Activated T-cell treated with anti-CD3 and anti-CD28 coated beads, Interleukin-2, amount 50 U/mL, for 72 hours (primary cell): ENCODE measurements around the gene ANKRD33B. TPM values are rescaled to one million over a fixed set of nuclear protein-coding genes. Genes with fewer than 3 reads are reported as not detected.

Experiments
- ATAC-seq, 2 donors: fragments of 150-1000 bp; cut with Tn5 transposase; replicated peaks in 1 of 2; 2 replicates each; pipeline ENCODE4 v1.10.0; 2021; ENCODE audit warnings: moderate library complexity in 2 of 2, mild to moderate bottlenecking in 1 of 2
- DNase-seq, 2 donors: peaks; one replicate each; pipeline ENCODE4 v3.0.0; 2021 to 2022; ENCODE audit warnings: mixed read lengths in 1 of 2
- H3K27ac Mint-ChIP-seq: one replicate; pipeline ENCODE4 v1.8.0; 2022; ENCODE audit warnings: mild to moderate bottlenecking, moderate library complexity, mixed read lengths
- H3K27me3 Mint-ChIP-seq: one replicate; pipeline ENCODE4 v1.8.0; 2022; ENCODE audit warnings: low read depth, mixed read lengths
- H3K36me3 Mint-ChIP-seq, 2 donors: one replicate each; pipeline ENCODE4 v1.8.0; 2022; ENCODE audit warnings: mixed read lengths in 2 of 2, mild to moderate bottlenecking in 1 of 2; ENCODE audit not compliant: insufficient read depth in 2 of 2
- H3K4me1 Mint-ChIP-seq: one replicate; pipeline ENCODE4 v1.8.0; 2022; ENCODE audit warnings: low read depth, mixed read lengths
- H3K4me3 Mint-ChIP-seq, 2 donors: one replicate each; pipeline ENCODE4 v1.8.0; 2022; ENCODE audit warnings: mild to moderate bottlenecking in 2 of 2, mixed read lengths in 2 of 2, moderate library complexity in 2 of 2
- H3K9me3 Mint-ChIP-seq, 2 donors: one replicate each; pipeline ENCODE4 v1.8.0; 2022; ENCODE audit warnings: mixed read lengths in 2 of 2
- total RNA-seq, 2 donors: library from RNA; stranded (reverse); gene quantifications; one replicate each; pipeline ENCODE4 v1.2.3, GENCODE V29; 2022

The ANKRD33B gene
- total RNA-seq, 2 donors from 2014 or later = 6.2 to 12.0 TPM

GRCh38 chr5:10688651-10689171 is 124.8 kb downstream of the ANKRD33B start:
- Mint-ChIP-seq H3K9me3 (no peaks in the 10 kb centered on the region), H3K36me3 (peaks cover 0 to 4% of the 10 kb centered on the region in 2 donors), H3K27me3 (no peaks in the 10 kb centered on the region), H3K27ac (no peak overlapping the region), H3K4me3 (no peak overlapping the region), H3K4me1 (peaks cover 21% of the 10 kb centered on the region)
- DNase-seq (no peak), ATAC-seq (no peak)

- DNase-seq (peak; percentile 34 to 38), ATAC-seq (peak; percentile 41 to 60)
- H3K9me3 Mint-ChIP-seq = no peaks in the 10 kb centered on the region
- H3K27ac Mint-ChIP-seq = no peak overlapping the region
- peaks cover 20% of the 10 kb centered on the region for H3K4me1 Mint-ChIP-seq
- no peak overlapping the region for H3K4me3 Mint-ChIP-seq
- H3K36me3 Mint-ChIP-seq = peaks cover 0 to 4% of the 10 kb centered on the region in 2 donors
- no peaks in the 10 kb centered on the region for H3K27me3 Mint-ChIP-seq
These were observed 125.7 kb downstream of the ANKRD33B start for GRCh38 chr5:10689391-10690081.

DNA sequence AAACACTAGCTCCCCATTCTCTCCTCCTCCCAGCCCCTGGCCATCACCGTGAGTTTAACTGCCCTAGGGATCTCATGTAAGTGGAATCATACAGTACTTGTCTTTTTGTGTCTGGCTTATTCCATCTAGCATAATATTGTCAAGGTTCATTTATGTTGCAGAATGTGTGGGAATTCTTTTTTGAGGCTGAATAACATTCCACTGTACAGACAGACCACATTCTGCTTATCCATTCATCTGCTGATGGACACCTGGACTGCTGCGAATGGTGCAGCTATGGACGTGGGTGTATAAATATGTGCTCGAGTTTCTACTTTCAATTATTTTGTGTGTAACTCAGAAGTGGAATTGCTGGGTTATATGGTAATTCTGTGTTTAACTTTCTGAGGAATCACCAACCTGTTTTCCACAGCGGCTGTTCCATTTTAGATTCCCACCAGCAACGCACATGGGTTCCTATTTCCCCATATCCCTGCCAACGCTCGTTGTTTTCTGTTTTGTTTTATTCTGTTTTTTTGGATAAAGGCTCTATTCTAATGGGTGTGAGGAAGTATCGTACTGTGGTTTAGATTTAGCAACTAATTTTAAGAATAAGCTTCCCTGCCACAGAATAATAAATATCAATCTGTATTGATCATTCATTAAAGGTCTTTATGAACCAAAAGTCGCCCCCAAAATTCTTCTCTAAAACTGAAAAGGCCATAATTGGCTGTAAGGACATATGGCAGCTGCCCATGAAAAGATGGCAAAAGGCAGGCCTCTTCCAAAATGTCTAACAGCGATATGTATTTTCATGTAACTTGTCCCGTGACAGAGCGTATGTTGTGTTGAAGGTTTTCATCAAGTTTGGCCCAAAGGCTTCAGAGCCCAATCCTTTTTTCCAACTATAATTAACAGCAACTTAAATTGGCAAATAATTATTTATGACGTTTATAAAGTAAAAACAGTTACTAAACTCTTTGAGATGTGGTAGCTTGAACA is 126.9 kb downstream of the ANKRD33B start:
- Mint-ChIP-seq H3K4me3 (no peak overlapping the region), H3K27ac (no peak overlapping the region), H3K4me1 (peaks cover 10% of the 10 kb centered on the region), H3K9me3 (no peaks in the 10 kb centered on the region), H3K36me3 (peaks cover 0 to 4% of the 10 kb centered on the region in 2 donors), H3K27me3 (no peaks in the 10 kb centered on the region)
- DNase-seq (no peak), ATAC-seq (no peak)

DNA sequence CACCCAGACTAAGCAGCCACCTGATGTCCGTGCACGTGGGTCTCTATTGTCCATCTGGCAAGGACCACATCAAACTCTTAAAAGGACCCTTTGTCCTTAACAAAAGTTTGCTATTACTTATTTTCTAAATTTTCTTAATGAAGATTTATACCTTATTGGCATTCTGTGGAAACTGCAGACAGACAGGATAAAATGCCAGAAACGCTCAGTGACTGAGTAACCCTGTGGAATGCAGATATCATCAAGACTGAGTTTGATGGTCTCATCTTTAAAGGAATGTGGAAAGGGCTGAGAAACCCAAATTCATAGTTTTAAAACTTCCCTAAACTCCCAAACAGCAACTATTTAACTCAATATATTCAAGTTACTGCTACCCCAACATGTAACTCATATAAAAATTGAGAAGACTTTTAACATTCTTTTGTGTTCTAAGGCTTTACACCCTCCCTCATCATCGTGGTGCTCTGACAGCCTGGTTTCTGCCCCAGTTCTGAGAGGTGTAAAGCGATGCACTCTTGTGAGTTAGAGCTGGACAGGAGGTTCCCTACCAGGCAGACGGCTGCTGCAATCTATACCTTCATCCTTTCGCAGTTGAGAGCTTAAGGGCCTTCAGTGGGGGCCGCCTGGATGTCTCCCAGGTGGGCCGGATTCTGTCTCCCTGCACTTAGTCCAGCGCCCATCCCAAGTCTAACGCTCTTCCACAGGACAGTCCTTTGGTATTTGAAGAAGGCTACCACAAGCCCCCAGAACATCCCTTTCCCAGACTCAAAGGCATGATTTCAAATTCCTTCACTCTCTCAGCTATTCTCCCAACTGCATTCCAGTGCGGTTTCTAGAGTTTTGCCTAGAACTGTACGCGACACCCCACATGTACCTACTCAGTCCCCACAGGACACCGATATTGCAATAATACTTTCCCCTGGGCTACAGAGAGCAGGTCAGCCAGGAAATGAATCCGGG is 128.2 kb downstream of the ANKRD33B start:
- Mint-ChIP-seq H3K4me1 (peaks cover 17% of the 10 kb centered on the region), H3K36me3 (no peaks in the 10 kb centered on the region), H3K4me3 (no peak overlapping the region), H3K27me3 (no peaks in the 10 kb centered on the region), H3K9me3 (no peaks in the 10 kb centered on the region), H3K27ac (no peak overlapping the region)
- ATAC-seq (no peak), DNase-seq (no peak)

GRCh38 chr5:10695055-10695649 is 131.3 kb downstream of the ANKRD33B start:
- no peaks in the 10 kb centered on the region for H3K36me3 Mint-ChIP-seq
- DNase-seq (peak; percentile 11 to 12), ATAC-seq (no peak)
- peaks cover 23% of the 10 kb centered on the region for H3K4me1 Mint-ChIP-seq
- no peak overlapping the region for H3K27ac Mint-ChIP-seq
- H3K9me3 Mint-ChIP-seq = no peaks in the 10 kb centered on the region
- no peak overlapping the region for H3K4me3 Mint-ChIP-seq
- no peaks in the 10 kb centered on the region for H3K27me3 Mint-ChIP-seq

GRCh38 chr5:10695759-10696543 is 132.1 kb downstream of the ANKRD33B start:
- H3K4me1 Mint-ChIP-seq = peaks cover 21% of the 10 kb centered on the region
- H3K27ac Mint-ChIP-seq = no peak overlapping the region
- ATAC-seq = no peak
- H3K4me3 Mint-ChIP-seq = no peak overlapping the region
- no peaks in the 10 kb centered on the region for H3K9me3 Mint-ChIP-seq
- no peak for DNase-seq
- no peaks in the 10 kb centered on the region for H3K36me3 Mint-ChIP-seq
- H3K27me3 Mint-ChIP-seq = no peaks in the 10 kb centered on the region

DNA sequence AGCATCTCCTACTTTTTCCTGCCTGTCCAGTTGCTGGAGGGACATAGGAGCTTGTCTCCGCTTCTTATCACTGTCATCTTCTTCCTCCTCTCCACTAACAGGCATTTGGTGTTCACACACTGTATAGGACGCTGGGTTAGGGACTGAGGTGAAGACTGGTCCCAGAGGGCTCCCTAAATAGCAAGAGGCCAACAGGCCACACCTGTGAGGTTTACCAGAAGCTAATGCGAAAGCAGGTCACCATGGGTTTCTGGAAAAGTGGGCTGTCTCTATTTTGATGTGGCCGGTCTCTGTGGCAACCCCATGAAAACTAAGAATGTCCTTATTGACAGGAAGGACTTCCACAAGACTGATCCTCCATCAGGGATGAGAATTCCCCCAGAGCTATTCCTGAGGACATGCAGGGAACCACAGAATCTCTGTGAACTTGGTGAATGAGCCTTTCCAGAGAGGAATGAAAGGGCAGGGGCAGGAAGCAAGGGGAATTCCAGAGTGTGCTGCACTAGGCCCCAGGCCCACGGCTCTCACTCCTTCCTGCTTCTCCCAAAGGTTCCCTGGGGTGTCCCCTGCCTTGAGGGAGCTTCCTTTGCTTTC is 135.5 kb downstream of the ANKRD33B start:
- peaks cover 40% of the 10 kb centered on the region for H3K4me1 Mint-ChIP-seq
- no peaks in the 10 kb centered on the region for H3K27me3 Mint-ChIP-seq
- no peak overlapping the region for H3K4me3 Mint-ChIP-seq
- ATAC-seq (no peak), DNase-seq (no peak)
- no peak overlapping the region for H3K27ac Mint-ChIP-seq
- H3K9me3 Mint-ChIP-seq = no peaks in the 10 kb centered on the region
- no peaks in the 10 kb centered on the region for H3K36me3 Mint-ChIP-seq

DNA sequence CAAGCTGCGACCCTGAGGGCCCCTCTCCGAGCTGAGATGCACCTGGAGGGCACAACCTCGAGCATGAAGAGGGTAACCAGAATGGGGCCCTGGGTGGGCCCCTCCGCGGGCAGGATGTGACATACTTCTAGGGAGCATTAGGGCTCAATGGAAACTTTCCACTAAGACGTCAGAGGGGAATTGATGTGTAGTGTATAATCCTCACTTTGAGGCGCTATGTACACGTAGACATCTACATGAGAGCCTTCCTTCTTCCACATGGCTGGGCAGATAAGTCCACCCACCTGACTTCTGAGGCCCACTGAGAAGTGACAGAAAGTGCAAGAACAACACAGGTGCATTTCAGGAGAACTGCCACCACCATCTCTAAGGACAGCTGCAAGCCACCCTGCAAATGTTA is 136.1 kb downstream of the ANKRD33B start:
- Mint-ChIP-seq H3K4me3 (no peak overlapping the region), H3K36me3 (no peaks in the 10 kb centered on the region), H3K4me1 (peaks cover 46% of the 10 kb centered on the region), H3K27me3 (no peaks in the 10 kb centered on the region), H3K9me3 (no peaks in the 10 kb centered on the region), H3K27ac (no peak overlapping the region)
- no peak for ATAC-seq
- DNase-seq = no peak

GRCh38 chr5:10700516-10700915 is 136.6 kb downstream of the ANKRD33B start:
- H3K4me1 Mint-ChIP-seq = peaks cover 52% of the 10 kb centered on the region
- ATAC-seq (no peak), DNase-seq (no peak)
- no peak overlapping the region for H3K27ac Mint-ChIP-seq
- H3K9me3 Mint-ChIP-seq = no peaks in the 10 kb centered on the region
- no peaks in the 10 kb centered on the region for H3K27me3 Mint-ChIP-seq
- no peak overlapping the region for H3K4me3 Mint-ChIP-seq
- no peaks in the 10 kb centered on the region for H3K36me3 Mint-ChIP-seq

DNA sequence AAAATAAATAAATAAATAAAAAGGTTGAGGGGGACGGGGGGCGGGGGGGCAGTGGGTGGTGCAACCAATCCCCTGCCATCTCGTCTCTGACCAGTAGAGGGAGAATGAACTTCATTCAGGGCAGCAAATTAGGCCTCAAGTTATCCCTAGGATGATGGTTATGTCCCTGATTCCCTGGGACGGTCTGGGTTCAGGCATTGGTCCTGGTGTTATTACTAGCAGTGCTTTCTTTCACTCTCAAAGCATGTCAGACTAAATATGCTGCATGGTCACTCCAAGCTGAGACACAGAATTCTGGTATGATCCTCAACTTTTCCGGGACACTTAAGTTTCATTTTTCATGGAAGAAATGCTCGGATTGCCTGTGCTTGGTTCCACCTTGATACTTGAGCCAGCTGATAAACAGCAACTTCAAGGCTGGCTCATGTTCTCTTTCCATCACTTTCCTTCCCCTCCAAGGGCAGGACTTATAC is 137.7 kb downstream of the ANKRD33B start:
- no peak overlapping the region for H3K27ac Mint-ChIP-seq
- H3K27me3 Mint-ChIP-seq = no peaks in the 10 kb centered on the region
- peak in 1 of 2 donors; percentile 35 for ATAC-seq
- H3K4me3 Mint-ChIP-seq = no peak overlapping the region
- H3K36me3 Mint-ChIP-seq = no peaks in the 10 kb centered on the region
- peaks cover 52% of the 10 kb centered on the region for H3K4me1 Mint-ChIP-seq
- H3K9me3 Mint-ChIP-seq = no peaks in the 10 kb centered on the region
- peak; percentile 40 to 46 for DNase-seq

DNA sequence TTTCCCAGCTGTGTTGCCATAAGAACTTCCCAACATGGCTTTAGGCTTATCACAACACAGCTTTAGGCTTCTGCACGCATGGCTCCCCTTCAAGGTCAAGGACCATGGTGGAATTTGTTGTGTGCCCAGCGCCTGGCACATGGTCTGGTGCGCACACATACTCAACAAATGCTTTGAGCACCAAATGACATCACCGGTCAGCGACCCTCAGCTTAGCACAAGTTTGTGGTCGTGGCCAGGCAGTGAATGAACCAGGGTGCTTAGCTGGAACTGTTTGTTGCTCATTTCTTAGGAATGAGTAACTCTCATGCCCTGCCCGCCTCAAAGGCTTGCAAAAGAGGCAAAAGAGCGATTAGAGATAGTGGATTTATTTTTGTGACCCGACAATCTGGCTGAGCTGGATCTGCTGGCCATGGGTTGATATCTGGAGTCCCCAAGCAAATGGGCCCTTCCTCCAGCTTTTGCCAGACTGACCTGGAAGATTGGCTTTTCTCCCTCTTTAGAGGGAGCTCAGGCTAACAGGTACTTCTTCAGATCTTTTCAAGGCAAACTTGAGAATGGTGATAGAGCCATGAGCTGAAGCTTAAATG is 138.3 kb downstream of the ANKRD33B start:
- H3K27me3 Mint-ChIP-seq = no peaks in the 10 kb centered on the region
- peaks cover 50% of the 10 kb centered on the region for H3K4me1 Mint-ChIP-seq
- no peak overlapping the region for H3K4me3 Mint-ChIP-seq
- no peak overlapping the region for H3K27ac Mint-ChIP-seq
- H3K9me3 Mint-ChIP-seq = no peaks in the 10 kb centered on the region
- DNase-seq (no peak), ATAC-seq (peak in 1 of 2 donors; percentile 47)
- H3K36me3 Mint-ChIP-seq = no peaks in the 10 kb centered on the region
